ENCODE data around the gene POLR1A.

GRCh38 chr2:86078774-86079545 is 26.7 kb downstream of the POLR1A start:
- peak; percentile 20 to 64 for TF ChIP-seq CTCF (conservative IDR thresholded peaks at IDR 0.05 in 1 of 2, IDR thresholded peaks at IDR 0.05 in 1 of 2; ENCODE audit: extremely low read depth in 1 of 2, insufficient read depth in 1 of 2, low read depth in 1 of 2, low read length in 2 of 2)
- TF ChIP-seq EZH2 (IDR thresholded peaks at IDR 0.05; ENCODE audit: borderline replicate concordance, low read length), result no peak

Data from mammary epithelial cell (primary cell).